ENCODE results near the gene MPV17.
A peak's percentile ranks its signal among the peaks of the same experiment; 100 is the strongest.
"Not testable (repeated sequence)": the region's sequence is repeated elsewhere in the genome, so short reads cannot be mapped to it uniquely, and the experiment has no call there.

Gene MPV17

GRCh38 chr2:27322301-27322765 is 564 bp downstream of the MPV17 start:
- DNase-seq (ENCODE audit: low spot score): no peak

GRCh38 chr2:27320958-27321543 is 1.8 kb downstream of the MPV17 start:
- peak; percentile 69 for DNase-seq (ENCODE audit: low spot score)

- DNase-seq (ENCODE audit: low spot score): not testable (repeated sequence)
These were observed 3.1 kb downstream of the MPV17 start for GRCh38 chr2:27319839-27320238.

GRCh38 chr2:27316655-27317412 is 6.1 kb downstream of the MPV17 start:
- DNase-seq (ENCODE audit: low spot score): no peak

- no peak for DNase-seq (ENCODE audit: low spot score)
These were observed 7.8 kb downstream of the MPV17 start for GRCh38 chr2:27315122-27315521.

- no peak for DNase-seq (ENCODE audit: low spot score)
These were observed 8.2 kb downstream of the MPV17 start for GRCh38 chr2:27314709-27315108.

GRCh38 chr2:27313882-27314645 is 8.8 kb downstream of the MPV17 start:
- DNase-seq (ENCODE audit: low spot score): no peak

- no peak for DNase-seq (ENCODE audit: low spot score)
These were observed 10.7 kb downstream of the MPV17 start for GRCh38 chr2:27312152-27312551.

- DNase-seq (ENCODE audit: low spot score): no peak
These were observed 13.2 kb downstream of the MPV17 start for GRCh38 chr2:27309651-27310050.

- DNase-seq (ENCODE audit: low spot score): no peak
These were observed 14.5 kb downstream of the MPV17 start, which contains the start of gene UCN for GRCh38 chr2:27308359-27308881. UCN (minus strand) TSS chr2:27308445; CDS start chr2:27307895, 550 bp downstream.

GRCh38 chr2:27307545-27308358 is 15.1 kb downstream of the MPV17 start:
- DNase-seq (ENCODE audit: low spot score): no peak

- no peak for DNase-seq (ENCODE audit: low spot score)
These were observed 15.7 kb downstream of the MPV17 start for GRCh38 chr2:27307287-27307544.

GRCh38 chr2:27306573-27307286 is 16.2 kb downstream of the MPV17 start:
- DNase-seq (ENCODE audit: low spot score): no peak

GRCh38 chr2:27306136-27306535 is 16.8 kb downstream of the MPV17 start:
- DNase-seq (ENCODE audit: low spot score): no peak

- DNase-seq (ENCODE audit: low spot score): no peak
These were observed 17.4 kb downstream of the MPV17 start for GRCh38 chr2:27305516-27305915.

- no peak for DNase-seq (ENCODE audit: low spot score)
These were observed 18.2 kb downstream of the MPV17 start for GRCh38 chr2:27304488-27305240.

GRCh38 chr2:27303093-27304025 is 19.5 kb downstream of the MPV17 start:
- peak; percentile 73 for DNase-seq (ENCODE audit: low spot score)

- DNase-seq (ENCODE audit: low spot score): not testable (repeated sequence)
These were observed 22.3 kb downstream of the MPV17 start for GRCh38 chr2:27300606-27301005.

- no peak for DNase-seq (ENCODE audit: low spot score)
These were observed 24.4 kb downstream of the MPV17 start for GRCh38 chr2:27298391-27299080.

Measured in HuH-7.5 (cell line).